NCI-H510A (cell line): Measurements from ENCODE around the gene DNMBP.
"Not testable (repeated sequence)": the region's sequence is repeated elsewhere in the genome, so short reads cannot be mapped to it uniquely, and the experiment has no call there.

Source experiments
- DNase-seq: peaks from one replicate; lab custom pipeline; 2025; lab: John Stamatoyannopoulos, UW

Gene DNMBP

DNA sequence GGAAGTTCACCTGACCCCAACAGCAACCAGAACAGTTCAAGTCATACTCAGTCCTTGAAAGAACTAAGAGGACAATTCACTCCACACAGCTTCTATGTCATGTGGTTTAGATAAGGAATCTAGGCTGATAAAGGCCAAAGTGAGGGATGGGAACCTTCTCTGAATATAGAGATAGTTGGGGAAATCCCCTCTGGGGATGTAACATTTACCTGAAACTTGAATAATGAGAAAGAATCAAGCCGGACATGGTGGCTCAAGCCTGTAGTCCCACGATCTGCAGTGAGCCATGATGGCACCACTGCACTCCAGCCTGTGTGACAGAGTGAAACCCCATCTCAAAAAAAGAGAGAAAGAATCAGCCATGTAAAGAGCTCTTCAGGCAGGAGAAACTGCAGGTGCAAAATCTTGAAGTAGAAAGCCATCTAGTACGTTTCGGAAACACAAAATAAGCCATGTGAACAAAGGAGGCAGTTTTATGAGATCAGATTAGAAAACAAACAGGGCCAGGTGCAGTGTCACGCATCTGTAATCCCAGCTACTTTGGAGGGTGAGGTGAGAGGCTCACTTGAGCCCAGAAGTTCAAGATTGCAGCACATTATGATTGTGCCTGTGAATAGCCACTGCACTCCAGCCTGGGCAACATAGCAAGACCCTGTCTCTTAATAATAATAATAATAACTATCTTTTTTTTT is 4.5 kb upstream of the DNMBP start:
- peak; percentile 84 for DNase-seq

DNA sequence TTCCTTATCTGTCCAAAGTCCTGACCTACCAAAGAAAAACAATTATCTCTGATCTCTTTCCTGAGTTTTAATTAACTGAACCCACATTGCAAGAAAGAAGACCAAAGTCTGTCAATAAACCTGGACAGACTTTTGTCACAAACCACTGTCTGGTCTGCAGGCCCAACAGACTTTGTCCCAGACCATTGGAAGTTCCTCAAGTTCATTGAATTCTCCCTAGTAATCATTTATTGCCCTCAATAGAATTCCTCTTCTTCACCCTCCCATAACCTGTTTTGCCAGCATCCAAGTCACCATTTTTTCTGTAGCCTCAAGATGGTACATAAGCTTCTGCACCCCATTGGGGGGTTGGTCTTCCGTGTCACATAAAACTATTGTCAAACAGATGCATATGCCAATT is 3.9 kb upstream of the DNMBP start:
- DNase-seq, result no peak

DNA sequence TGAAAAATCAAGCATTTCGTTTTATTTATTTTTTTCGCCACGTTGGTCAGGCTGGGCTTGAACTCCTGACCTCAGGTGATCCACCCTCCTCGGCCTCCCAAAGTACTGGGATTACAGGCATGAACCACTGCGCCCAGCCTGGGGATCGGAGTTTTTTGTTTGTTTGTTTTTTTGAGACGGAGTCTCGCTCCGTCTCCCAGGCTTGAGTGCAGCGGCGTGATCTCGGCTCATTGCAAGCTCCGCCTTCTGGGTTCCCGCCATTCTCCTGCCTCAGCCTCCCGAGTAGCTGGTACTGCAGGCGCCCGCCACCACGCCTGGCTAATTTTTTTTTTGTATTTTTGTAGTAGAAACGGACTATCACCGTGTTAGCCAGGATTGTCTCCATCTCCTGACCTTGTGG is 2.2 kb upstream of the DNMBP start:
- DNase-seq, result not testable (repeated sequence)

DNA sequence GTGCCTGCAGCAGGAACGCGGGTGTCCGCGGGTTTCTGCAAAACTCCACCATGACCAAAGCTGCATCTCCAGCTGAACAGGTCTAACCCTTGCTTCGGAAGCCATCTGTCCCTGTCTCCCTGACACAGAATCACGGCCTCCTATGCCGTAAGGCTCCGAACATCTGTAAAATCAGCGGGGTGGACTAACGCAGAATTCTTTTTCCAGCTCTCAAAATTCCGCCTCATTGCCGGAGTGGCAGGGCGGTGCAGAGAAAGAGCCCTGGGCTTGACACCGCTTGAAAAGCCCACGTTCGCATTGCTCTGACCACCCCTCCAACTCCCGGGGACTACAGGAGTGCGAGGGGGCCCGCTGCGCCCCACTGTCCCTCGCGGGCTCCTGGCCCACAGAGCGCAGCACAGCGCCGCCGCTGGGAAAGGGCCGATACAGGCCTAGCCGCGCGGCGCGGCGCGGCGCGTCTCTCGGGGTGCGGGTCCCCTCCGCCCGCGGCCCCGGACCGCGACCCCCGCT is 409 bp downstream of the DNMBP start:
- no peak for DNase-seq

DNA sequence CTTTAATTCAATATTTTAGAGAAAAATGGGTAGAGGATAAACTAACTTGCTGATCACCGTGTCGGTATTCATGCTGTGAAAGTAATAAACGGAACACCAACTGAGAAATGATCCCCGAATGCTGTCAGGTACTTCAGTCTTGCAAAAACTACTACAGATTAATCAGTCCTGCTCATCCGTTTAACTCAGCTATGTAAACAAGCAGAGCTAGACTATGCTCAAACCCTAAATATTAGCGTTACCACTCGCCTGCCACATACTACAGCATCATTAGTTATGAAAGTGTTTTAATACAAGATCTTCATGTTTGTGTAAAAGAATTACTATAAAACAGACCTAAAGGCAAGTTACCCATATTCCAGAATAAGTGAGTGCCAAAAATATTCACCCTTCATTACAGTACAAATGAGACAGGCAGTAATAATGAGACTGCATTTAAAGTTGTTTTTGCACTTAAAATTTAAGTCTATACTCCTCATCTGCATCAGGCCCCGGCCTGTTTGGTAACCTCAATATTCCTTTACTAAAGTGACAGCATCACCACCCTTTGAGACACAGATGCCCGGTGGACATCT is 952 bp downstream of the DNMBP start:
- no peak for DNase-seq

DNA sequence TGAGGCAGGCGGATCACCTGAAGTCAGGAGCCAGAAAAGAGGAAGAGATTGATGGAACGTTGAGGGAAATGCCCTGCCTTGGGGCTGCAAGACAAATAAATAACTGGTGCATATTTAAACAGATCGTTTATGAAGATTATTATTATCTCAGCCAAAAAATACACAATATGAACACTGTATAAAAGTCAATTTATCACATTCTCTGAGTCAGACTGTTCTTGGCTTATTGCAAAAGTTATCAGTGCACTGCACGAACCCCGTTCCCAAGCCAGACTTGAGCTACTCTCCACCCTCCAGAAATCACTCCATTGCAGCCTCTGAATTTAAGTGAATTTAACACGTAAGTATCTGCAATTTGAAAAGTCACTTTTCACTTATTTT is 1.6 kb downstream of the DNMBP start:
- DNase-seq, result no peak

DNA sequence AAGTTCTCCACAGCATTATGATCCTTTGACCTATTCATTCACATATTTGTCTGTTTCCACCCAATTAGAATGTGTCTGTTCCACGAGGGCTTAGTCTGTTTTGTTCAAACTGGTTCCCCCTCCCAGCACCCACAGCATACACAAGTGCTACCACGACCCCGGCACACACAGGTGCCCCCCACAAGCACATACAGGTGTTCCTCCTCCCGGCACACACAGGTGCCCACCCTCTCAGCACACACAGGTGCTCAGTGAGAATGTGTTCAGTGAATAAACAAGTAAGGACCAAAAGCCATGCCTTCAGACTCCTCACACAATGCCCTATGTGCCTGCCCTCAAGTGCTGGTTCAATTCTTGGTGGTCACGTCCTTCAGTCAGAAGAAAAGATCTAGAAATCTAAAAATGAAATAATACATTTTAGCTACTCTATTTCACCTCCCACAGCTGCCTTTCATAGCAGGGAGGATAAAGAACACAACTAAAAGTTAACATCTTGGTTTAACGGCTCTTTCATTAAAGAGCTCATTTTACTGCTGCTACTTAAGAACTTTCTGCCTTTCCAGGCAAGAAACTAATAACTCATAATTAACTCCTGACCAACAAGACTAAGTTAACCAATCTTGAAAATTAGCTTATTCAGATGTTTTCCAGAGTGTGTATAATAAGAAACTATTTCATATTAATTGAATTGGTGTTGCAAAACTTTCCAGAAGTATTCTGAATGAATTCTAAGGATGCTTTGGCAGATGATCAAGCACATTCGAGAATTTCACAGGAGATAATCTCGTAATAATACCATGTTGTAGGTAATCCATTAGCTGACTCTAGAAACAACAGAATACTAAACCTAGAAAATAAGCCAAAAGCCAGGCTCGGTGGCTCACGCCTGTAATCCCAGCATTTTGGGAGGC is 2.3 kb downstream of the DNMBP start:
- no peak for DNase-seq

DNA sequence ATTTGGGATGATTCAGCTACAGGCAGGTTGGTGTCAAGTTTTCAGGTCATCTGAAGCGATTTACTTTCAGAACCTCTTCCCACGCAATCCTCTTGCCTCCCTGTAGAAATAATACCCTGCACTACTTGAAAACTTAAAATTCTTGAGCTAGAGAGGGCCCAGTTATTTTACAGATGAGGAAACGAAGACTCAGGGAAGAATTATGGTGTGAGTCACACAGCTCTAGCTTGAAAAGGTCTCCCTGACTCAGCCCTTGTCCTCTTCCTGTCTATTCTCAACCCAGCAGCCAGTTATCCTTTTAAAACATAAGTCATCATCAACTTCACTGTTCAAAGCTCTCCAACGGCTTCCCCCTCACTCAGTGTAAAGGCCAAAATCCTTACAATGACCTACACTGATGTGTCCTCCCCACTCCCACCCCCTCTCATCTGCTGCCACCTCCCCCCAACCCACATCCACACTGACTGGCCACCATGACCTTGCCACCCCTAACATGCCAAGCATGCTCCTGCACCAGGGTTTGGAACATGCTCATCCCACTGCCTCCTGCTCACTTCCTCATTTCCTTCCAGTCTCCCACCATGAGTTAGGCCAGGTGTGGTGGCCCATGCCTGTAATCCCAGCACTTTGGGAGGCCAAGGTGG is 3.4 kb downstream of the DNMBP start:
- DNase-seq, result no peak

DNA sequence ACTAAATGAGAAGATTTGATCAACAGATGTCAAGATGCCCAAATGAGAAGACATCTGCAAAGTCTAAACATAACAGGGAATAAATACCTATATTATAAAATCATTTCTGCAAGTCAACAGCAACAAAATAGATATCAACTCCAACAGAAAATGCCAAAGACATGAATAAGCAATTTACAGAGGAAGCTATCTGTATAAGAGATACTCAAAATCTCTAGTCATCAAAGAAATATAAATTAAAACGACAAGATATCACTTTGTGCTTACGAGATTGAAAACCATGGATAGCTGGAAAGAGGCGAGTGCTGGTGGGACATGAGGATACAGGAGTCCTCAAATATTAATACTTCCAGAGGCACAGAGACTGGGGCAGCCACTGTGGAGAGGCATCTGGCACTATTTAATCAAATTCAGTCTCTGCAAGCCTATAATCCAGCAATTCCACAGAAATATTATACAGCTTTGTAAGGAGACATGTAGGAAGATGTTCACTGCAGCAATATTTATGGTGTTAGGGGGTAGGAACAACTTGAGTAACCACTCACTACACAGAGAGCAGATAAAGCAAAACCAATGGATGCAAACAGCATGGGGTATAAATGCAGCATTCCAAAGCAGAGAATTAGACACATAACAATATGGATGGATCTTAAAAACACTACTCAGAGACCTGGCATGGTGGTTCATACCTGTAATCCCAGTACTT is 4.8 kb downstream of the DNMBP start:
- DNase-seq, result no peak

DNA sequence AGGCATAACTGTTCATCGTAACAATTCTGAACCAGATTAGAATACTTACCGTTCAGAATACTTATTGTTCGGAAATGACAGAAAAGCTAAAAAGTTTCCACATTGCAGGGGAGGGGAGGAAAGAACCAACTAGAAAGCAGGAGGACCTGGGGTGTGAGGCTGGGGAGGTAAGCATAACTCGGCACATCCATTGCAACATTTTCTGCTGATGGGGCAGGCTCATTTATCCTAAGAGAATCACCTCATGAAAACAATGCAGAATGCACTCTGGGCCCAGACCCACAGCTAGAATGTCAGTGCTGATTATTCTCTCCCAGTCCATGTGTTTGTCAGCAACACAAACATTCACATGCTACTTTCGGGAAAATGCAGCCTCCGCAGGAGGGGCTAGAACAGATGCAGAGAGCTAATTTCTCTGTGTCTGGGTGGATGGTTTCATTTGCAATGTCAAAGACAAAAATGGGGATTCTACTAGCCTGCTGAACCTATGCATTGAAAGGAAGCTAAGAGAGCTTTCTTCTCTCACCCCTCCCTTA is 9.6 kb downstream of the DNMBP start:
- no peak for DNase-seq

DNA sequence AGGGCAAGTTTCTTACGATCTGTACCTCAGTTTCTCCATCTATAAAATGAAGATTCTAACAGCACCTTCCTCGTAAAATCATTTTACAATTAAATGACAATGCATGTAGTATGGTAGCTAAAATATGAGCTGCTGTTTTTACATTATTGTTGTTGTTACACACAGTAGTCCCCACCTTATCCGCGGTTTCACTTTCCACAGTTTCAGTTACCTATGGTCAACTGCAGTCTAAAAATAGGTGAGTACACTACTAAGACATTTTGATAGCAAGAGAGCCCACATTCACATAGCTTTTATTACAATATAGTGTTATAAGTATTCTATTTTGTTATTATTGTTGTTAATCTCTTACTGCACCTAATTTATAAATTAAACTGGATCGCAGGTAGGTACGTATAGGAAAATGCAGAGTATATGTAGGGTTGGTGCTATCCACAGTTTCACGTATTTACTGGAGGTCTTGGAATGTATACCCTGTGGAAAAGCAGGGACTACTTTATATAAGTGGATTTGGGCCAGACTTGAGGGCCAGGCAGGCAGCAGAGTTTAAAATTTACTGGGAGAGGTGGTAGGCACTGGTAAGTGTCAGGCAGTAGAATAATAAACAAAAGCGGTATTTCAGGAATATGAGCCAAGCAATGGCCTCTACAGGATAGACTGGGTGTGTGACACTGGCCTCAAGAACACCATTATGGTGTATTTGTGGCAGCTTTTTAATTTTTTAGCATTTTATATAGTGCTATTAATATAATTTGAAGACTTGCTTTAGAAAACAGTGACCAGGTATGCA is 10.2 kb downstream of the DNMBP start:
- no peak for DNase-seq

DNA sequence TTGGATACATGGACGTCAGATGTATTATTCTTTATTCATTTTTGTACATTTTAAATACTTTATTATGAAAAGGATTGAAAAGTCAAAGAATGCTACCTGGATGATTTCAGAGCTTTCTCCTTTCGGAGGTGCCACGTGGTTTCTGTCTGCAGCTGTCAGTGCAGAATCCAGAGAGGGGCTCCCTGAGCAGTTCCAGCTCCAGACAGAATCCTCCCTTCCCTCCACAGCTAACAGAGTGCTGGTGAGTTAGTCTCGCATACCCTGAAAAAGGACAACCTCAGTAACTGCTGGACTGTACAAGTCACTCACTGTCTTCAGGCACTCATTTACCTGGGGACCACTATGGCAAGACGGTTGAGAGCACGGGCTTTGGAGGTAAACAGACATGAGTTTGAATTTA is 10.9 kb downstream of the DNMBP start:
- DNase-seq, result no peak

DNA sequence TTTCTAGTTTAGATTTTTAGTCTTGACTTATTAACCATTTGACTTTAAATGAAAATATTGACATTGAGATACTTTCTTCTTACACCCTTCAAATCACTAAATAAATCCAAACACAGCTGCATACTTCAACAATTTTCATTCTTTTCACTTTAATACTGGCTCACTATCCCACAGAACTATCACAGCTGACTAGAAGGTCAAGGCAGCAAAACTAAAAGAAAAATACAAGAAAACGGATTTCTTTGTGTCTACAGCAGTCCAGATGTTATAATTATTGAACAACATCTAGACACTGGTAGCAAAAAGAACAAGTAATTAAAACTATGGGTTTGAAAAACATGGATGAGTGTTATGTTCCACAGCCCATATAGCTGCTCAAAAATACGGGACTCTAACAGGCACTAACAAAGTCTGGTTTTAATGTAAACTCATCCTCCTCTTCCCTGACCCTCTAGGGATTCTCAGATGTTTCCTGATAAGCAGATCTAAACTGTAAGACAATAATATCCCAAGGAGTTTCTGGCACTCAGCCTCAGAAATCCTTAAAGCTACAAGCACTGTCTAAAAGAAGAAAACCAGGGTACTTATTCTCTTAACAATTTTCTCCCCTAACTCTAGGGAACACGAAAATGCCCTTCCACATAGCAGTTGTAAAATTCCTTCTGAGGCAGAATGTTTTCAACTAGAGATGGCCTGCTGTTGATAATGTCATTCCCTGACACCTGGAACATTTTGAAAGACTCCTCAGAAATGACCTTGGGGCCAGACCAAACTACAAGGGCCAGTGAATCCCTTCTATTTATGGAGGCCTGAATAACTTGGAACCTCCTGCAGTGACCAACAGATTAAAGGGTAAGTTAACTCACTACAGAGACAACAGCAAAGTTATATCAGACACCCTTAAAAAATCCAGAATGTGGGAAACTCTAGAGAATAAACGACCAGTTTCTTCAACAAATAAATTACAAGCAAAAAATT is 12.8 kb downstream of the DNMBP start:
- DNase-seq, result no peak

DNA sequence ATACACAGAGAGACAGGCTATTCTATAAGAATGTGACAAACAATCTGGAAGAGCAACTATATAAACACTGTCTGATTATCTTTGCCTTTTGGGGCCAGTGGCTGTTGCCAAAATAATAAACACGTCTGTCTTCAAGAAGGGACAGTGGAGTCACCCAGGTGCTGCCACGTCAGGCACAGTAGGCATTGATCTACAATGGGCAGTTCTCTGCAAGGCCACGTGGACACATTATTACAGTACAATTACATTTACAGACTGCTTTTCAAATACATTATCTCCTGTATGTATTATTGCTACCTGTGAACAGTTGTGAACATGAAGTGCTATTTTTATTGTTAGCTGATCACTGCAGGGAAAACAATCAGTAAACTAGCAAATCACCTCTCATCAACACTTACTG is 14.0 kb downstream of the DNMBP start:
- DNase-seq, result no peak

DNA sequence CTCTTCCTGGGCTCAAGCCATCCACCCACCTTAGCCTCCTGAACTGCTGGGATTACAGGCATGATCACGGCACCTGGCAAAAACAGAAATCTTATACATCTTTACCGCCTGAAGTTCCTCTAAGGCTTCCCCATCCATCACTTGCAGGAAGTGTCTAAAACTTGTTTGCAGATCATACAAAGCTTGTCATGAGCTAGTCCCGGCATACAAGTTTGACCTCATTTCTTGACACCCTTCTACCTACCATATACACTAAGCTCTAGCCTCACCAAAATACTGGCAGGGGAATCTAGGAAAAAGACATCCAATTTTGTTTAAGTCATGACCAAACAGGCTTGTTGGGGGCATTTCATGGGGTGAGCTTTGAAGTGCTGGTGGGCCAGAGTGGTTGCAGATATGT is 14.5 kb downstream of the DNMBP start:
- no peak for DNase-seq

DNA sequence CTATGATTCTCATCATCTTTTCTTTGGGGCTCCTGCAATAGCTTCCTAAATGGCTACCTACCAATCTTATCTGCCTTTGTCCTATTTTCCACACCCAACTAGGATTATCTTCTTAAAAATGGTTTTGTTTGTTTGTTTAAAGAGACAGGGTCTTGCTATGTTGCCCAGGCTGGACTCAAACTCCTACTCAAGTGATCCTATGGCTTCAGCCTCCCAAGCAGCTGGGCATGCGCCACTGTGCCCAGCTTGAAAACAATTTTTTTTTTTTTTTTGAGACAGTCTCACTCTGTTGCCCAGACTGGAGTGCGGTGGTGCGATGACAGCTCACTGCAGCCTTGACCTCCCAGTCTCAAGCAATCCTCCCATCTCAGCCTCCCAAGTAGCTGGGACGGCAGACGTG is 14.9 kb downstream of the DNMBP start:
- no peak for DNase-seq

DNA sequence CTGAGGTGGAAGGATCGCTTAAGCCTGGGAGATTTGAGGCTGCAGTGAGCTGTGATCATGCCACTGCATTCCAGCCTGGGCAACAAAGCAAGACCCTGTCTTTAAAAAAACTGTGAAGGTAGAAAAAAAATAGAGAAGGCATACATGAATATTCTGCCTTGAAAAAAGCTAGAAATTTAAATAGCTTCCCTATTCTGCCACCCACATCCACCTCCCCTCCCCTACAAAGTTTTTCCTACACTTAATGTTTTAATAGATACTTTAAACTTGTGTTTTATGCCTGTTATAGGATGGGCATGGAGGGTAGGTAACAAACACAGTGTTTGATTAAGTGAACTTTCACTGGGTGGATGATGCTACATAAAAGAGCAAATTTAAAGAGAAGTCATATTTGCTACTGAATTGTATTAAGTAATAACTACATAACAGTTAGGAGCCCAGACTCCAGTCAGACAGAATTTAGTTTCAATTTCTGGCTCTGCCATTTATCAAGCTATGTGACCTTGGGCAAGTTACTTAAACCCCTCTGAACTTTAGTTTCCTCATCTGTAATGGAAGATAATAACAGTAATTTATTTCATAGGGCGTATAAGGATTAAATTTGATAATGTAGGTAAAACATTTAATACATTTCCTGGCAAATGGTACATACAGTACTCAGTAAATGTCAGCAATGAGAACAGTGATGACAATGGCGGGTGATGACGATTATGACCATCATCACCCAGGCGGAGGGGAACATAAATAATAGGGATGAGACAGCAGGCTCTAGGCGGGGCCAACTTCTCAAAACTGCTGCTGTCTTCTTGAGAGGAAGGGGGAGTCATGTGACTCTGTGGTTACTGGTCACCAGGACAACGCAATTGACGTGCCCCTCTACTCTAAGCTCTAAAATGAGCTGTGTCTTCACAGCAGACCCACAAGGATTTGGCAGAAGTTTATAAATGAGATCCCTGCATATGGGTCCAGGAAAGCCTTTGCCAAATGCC is 15.8 kb downstream of the DNMBP start:
- DNase-seq, result no peak

DNA sequence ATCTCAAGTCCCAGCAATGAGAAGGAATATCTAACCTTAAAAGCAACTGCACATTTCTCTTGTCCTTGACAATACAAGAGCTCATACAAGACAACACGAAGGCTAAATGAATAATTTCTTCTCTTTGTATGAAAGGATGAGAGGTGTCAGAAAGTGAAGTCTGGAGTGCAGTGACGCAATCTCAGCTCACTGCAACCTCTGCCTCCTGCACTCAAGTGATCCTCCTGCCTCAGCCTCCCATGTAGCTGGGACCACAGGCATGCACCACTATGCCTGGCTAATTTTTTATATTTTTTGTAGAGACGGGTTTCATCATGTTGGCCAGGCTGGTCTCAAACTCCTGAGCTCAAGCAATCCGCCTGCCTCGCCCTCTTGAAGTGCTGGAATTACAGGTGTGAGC is 24.1 kb downstream of the DNMBP start:
- not testable (repeated sequence) for DNase-seq
